ENCODE data around the gene SP1.
"Not testable (repeated sequence)": the region's sequence is repeated elsewhere in the genome, so short reads cannot be mapped to it uniquely, and the experiment has no call there.

DNA sequence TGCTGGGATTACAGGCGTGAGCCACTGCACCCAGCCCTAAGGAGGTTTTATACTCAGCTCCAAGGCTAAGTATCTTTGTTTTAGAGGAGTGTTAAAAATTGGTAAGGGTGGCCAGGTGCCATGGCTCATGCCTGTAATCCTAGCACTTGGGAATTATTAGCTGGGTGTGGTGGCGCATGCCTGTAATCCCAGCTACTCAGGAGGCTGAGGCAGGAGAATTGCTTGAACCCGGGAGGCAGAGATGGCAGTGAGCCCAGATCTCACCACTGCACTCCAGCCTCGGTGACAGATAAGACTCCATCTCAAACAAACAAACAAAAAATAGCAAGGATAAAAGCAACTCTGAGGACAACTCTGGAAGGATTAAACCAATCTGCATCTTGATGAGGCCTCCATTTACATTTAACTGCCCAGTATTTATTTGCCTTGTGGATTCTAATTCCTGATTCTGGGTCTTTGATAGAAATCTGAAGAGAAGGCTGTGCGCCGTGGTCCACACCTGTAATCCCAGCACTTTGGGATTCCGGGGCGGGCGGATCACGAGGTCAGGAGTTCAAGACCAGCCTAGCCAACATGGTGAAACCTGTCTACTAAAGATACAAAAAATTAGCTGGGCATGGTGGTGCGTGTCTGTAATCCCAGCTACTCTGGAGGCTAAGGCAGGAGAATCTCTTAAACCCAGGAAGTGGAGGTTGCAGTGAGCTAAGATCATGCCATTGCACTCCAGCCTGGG lies 64.8 kb downstream of the SP1 start:
- TF ChIP-seq ZNF600 (tag by site-specific recombination; IDR thresholded peaks at IDR 0.05); ZNF658 (tag by site-specific recombination; IDR thresholded peaks at IDR 0.05); ZNF660 (tag by site-specific recombination; IDR thresholded peaks at IDR 0.05); CTCF (tag by site-specific recombination; IDR thresholded peaks at IDR 0.05); YY1 (tag by site-specific recombination; IDR thresholded peaks at IDR 0.05); PRDM1 (tag by site-specific recombination; IDR thresholded peaks at IDR 0.05); KLF10 (tag by site-specific recombination; IDR thresholded peaks at IDR 0.05); ZBTB1 (tag by site-specific recombination; IDR thresholded peaks at IDR 0.05); ZNF239 (tag by site-specific recombination; IDR thresholded peaks at IDR 0.05); ATF2 (tag by site-specific recombination; IDR thresholded peaks at IDR 0.05; ENCODE audit: low read depth); PRDM10 (tag by site-specific recombination; IDR thresholded peaks at IDR 0.05): not testable (repeated sequence)
- TF ChIP-seq, protein P1, sequence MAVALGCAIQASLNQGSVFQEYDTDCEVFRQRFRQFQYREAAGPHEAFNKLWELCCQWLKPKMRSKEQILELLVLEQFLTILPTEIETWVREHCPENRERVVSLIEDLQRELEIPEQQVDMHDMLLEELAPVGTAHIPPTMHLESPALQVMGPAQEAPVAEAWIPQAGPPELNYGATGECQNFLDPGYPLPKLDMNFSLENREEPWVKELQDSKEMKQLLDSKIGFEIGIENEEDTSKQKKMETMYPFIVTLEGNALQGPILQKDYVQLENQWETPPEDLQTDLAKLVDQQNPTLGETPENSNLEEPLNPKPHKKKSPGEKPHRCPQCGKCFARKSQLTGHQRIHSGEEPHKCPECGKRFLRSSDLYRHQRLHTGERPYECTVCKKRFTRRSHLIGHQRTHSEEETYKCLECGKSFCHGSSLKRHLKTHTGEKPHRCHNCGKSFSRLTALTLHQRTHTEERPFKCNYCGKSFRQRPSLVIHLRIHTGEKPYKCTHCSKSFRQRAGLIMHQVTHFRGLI (tag by site-specific recombination; IDR thresholded peaks at IDR 0.05) = not testable (repeated sequence)

All from HEK293 (cell line).